Right cardiac atrium (tissue), 5 donors: ENCODE measurements around the gene STX5. TPM values are rescaled to one million over a fixed set of nuclear protein-coding genes. Genes with fewer than 3 reads are reported as not detected.

ENCODE experiments used
- ATAC-seq, 2 donors: fragments of 200-7000 bp; cut with Tn5 transposase; one replicate each; pipeline versions ENCODE4 v1.8.0 to v1.9.1; 2020; ENCODE audit warnings: moderate library complexity in 2 of 2, mild to moderate bottlenecking in 1 of 2
- DNase-seq, 3 donors: peaks; one replicate each; pipeline ENCODE4 v3.0.0-alpha.2; 2020
- H3K27ac ChIP-seq: one replicate; pipeline ENCODE4 v1.5.1; 2013; ENCODE audit warnings: mild to moderate bottlenecking, low read length, control low read depth, moderate library complexity
- H3K27me3 ChIP-seq: one replicate; pipeline ENCODE4 v1.6.1; 2013; ENCODE audit not compliant: control insufficient read depth, insufficient read depth
- H3K4me1 ChIP-seq: one replicate; pipeline ENCODE4 v1.6.1; 2013; ENCODE audit warnings: low read length; ENCODE audit not compliant: control insufficient read depth, insufficient read depth
- H3K4me3 ChIP-seq: one replicate; pipeline ENCODE4 v1.5.1; 2013; ENCODE audit warnings: low read length, control low read depth
- H3K9me3 ChIP-seq: one replicate; pipeline ENCODE4 v1.6.1; 2013; ENCODE audit warnings: low read length; ENCODE audit not compliant: control insufficient read depth
- WGBS: extraction: QIAGEN DNeasy Blood & Tissue Kit; methylation state at CpG from one replicate; pipeline ENCODE4 v1.1.7; 2013; 5-methylcytosine and 5-hydroxymethylcytosine counted together
- intact Hi-C, 4 donors: fragments of 100-400 bp; cut with DNase I; formaldehyde crosslinking; loops; one replicate each; pipeline versions ENCODE4 v1.11.0 to v1.14.0; 2022 to 2023
- polyA plus RNA-seq: library from polyadenylated mRNA; stranded (reverse); fragments of 200-250 nt; gene quantifications from one replicate; pipeline ENCODE4 v1.2.3, GENCODE V29; 2013
- total RNA-seq, 4 donors: library from RNA; stranded (reverse); fragmentation: NEBNext Ultra II Directional; extraction: Animal tissue kit (Norgen Biotek cat#: 25700); gene quantifications; one replicate each; pipeline ENCODE4 v1.2.1, GENCODE V29; 2021
- donor health status: healthy with polysubstance abuse.
- donor health status: DM: no; HTN: yes; CAD: no.
- donor health status: DM: no; HTN: no; CAD: no.
- donor health status: DM: no; HTN: yes; CAD: no; lungs with severe emphysema.
- donor health status: DM: yes; HTN: yes; CAD: no.

STX5 gene
- total and polyA plus RNA-seq, 5 donors, result 14.4 to 27.8 (median 21.5) TPM

DNA sequence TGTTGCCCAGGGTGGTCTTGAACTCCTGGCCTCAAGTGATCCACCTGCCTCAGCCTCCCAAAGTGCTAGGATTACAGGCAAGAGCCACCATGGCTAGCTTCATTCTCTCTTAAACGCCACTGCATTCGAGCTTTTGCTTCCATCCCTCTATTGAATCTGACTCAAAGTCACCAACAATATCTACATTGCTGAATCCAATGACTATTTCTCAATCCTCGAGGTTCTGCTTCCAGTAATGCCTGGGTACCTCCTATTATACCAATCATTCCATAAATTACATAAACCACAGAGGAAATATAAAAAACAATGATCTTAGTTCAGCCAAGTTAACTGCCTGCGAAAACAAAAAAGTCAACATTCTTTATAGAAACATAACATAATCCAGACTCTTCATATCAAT is 14.7 kb downstream of the STX5 start:
- WGBS, result 89% methylated on average over 4 of the region's 4 CpGs
- H3K4me1 ChIP-seq, result no peaks in the 10 kb centered on the region
- H3K9me3 ChIP-seq, result no peaks in the 10 kb centered on the region
- intact Hi-C loops, result no loop called here
- ATAC-seq (no peak), DNase-seq (no peak)
- H3K27me3 ChIP-seq, result no peaks in the 10 kb centered on the region
- H3K27ac ChIP-seq, result no peak overlapping the region
- H3K4me3 ChIP-seq, result no peak overlapping the region

- Histone ChIP-seq H3K27ac (no peak overlapping the region), H3K27me3 (no peaks in the 10 kb centered on the region), H3K4me1 (no peaks in the 10 kb centered on the region), H3K4me3 (no peak overlapping the region), H3K9me3 (no peaks in the 10 kb centered on the region)
- intact Hi-C loops, result no loop called here
- DNase-seq, result no peak
- no peak for ATAC-seq
- 85% methylated on average over 8 of the region's 8 CpGs for WGBS
Observed at GRCh38 chr11:62816557-62816956, 15.3 kb downstream of the STX5 start.

GRCh38 chr11:62811659-62812058 is 20.2 kb downstream of the STX5 start:
- 77% methylated on average over 2 of the region's 2 CpGs for WGBS
- no peak overlapping the region for H3K27ac ChIP-seq
- DNase-seq (no peak), ATAC-seq (no peak)
- no peaks in the 10 kb centered on the region for H3K27me3 ChIP-seq
- no peaks in the 10 kb centered on the region for H3K9me3 ChIP-seq
- intact Hi-C loops, result no loop called here
- H3K4me3 ChIP-seq, result no peak overlapping the region
- H3K4me1 ChIP-seq, result no peaks in the 10 kb centered on the region

DNA sequence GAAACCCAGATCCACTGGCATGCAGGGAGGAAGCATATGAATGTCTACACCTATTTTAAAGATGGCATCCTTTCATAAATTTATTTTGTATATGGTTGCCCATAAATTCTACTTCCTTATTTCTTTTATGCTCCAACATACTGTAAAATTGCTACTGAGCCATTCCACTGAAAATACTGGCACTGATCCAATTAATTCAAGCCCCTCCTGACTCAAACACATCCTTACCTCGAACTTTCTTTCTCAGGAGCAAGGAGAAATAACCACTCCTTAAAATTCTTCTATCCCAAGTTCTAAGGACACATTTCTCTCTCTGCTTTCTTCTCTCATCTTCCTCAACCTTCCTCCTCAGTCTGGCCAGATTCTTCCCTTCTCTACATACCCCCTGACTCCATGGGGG is 21.1 kb downstream of the STX5 start:
- intact Hi-C loops, result no loop called here
- DNase-seq (peak in 1 of 3 donors; percentile 1), ATAC-seq (no peak)
- Histone ChIP-seq H3K4me1 (peaks cover 3% of the 10 kb centered on the region), H3K9me3 (no peaks in the 10 kb centered on the region), H3K27ac (no peak overlapping the region), H3K27me3 (no peaks in the 10 kb centered on the region), H3K4me3 (no peak overlapping the region)
- 29% methylated on average over 1 of the region's 1 CpG for WGBS

DNA sequence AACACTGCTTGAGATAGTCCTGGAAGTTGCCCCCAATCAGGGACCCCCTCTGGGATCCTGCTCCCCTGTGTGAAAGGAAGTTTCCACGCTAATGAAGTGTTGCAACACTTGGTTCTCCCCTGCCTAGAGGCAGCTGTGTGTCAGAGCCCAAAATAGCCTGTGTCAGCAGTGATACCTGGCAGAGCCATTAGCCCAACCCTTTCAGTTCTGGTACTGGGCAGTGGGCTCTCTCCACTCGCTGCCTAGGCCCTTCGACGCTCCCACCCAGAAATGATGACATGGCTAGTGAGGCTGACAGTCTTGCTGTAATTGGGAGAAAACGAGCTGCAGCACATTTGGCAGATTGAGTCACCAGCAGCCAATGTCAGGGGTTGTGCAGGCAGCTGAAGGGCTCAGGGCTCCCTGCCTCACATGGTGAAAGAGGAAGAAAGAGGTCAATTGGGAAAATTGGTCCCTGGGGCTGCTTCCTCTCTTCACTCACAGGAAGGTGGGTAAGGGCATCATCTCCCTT is 25.2 kb downstream of the STX5 start:
- 47% methylated on average over 5 of the region's 5 CpGs for WGBS
- Histone ChIP-seq H3K27me3 (no peaks in the 10 kb centered on the region), H3K4me3 (no peak overlapping the region), H3K27ac (peak overlapping the region; percentile 95), H3K9me3 (no peaks in the 10 kb centered on the region), H3K4me1 (peaks cover 3% of the 10 kb centered on the region)
- intact Hi-C loops, result no loop called here
- DNase-seq, result peak in 1 of 3 donors; percentile 24
- ATAC-seq, result peak; percentile 42 to 46

DNA sequence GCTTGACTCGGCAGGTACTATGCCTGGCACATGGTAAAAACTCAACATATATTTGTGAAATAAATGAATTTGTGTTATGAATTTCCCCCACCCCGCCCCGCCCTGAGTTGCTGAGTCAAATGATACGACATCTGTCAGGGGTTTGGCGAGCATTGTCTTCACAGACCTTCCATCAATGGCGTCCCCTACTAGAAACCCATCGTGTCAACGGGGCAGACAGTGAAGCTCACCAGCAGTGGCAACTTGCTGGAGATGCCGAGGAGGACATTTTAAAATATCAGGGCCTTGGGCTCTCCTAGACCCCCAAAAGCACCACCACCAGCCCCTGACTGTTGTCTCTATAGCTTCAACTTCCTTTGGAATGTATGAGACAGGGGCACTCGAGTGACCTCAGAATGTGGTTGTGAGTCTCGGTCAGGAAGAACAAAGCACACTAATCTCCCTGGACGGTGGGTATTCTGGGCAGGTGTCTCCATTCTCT is 25.9 kb downstream of the STX5 start:
- peak overlapping the region; percentile 95 for H3K27ac ChIP-seq
- H3K4me3 ChIP-seq, result peak overlapping the region; percentile 79
- H3K27me3 ChIP-seq, result no peaks in the 10 kb centered on the region
- WGBS, result 23% methylated on average over 12 of the region's 12 CpGs
- intact Hi-C loops, result no loop called here
- ATAC-seq (peak in 1 of 2 donors; percentile 7), DNase-seq (peak in 1 of 3 donors; percentile 44)
- no peaks in the 10 kb centered on the region for H3K9me3 ChIP-seq
- H3K4me1 ChIP-seq, result peaks cover 3% of the 10 kb centered on the region

- under 1% methylated on average over 77 of the region's 77 CpGs for WGBS
- peak; percentile 94 to 98 (median 98) for DNase-seq
- intact Hi-C loops, result no loop called here
- H3K27me3 ChIP-seq, result no peaks in the 10 kb centered on the region
- H3K4me1 ChIP-seq, result peaks cover 3% of the 10 kb centered on the region
- H3K27ac ChIP-seq, result peak within 1 kb of the TSS; percentile 95
- no peaks in the 10 kb centered on the region for H3K9me3 ChIP-seq
- H3K4me3 ChIP-seq, result peak within 1 kb of the TSS; percentile 79
- ATAC-seq, result peak; percentile 94 to 95
Observed at GRCh38 chr11:62805076-62805892, 26.6 kb downstream of the STX5 start, which contains the start of gene NXF1. TSS of gene NXF1 (minus strand) at chr11:62805440. CDS start at chr11:62805356, 84 bp downstream.

DNA sequence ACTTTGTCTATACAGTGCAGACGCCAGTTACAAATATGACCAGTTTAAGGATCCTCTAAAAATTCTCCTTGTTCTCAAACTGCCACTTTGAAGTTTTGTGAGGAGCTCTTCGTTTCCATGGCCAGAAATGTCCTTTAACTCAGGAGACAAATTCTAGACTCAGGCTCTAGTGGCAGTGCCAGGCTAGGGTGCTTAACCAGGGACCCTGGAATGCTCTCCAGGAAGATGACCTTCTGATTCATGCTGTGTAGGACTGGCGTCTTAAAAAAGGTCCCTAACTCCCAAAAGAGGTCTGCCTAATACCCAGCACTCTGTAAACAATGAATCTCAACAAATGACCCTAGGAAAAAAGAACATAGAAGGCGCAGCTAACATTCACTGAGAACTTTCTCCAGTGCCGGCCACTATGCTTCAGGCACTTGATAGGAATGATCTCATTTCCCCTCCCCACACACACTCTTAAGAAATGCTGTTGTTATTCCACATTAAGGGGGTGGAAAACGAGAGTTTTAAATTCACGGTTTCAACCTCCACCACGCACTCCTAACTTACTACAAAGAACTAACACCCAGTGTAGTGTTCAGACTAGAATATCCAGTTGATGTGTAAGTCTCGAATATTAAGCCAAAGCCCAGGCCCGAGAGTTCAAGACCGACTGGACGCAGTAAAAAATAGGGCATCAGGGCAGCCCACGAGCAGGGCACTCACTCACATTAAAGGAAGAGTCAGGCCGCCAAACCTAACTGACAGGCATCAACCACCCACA is 27.4 kb downstream of the STX5 start:
- peak in 1 of 2 donors; percentile 1 for ATAC-seq
- H3K9me3 ChIP-seq, result no peaks in the 10 kb centered on the region
- H3K27me3 ChIP-seq, result no peaks in the 10 kb centered on the region
- WGBS, result 2% methylated on average over 14 of the region's 14 CpGs
- H3K27ac ChIP-seq, result peak overlapping the region; percentile 91
- peak overlapping the region; percentile 79 for H3K4me3 ChIP-seq
- DNase-seq, result peak in 1 of 3 donors; percentile 7
- intact Hi-C loops, result loop anchor here in 1 of 4 donors (5.0 kb wide), 1 partner anchor 33 kb away; the partner anchor contains the start of gene WDR74
- H3K4me1 ChIP-seq, result peaks cover 3% of the 10 kb centered on the region

DNA sequence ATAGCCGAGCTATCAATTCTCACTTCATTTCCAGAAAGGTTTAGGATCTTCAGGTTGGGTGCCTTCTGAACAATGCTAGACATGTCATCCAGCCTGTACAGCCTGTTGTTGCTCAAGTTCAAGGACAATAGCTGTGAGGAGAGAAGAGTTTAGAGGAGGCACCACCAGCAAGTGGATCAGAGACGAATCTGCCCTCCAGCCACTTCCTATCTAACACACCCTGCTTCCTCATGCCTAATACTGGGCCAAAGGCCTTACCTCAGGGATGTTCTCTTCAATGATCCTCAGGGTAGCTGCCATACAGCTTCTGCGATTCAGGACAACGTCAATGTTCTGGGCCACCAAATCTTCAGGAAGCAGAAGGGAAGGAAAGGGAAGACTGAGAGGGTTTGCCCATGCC is 30.8 kb downstream of the STX5 start:
- Histone ChIP-seq H3K27ac (no peak overlapping the region), H3K4me1 (peaks cover 2% of the 10 kb centered on the region), H3K27me3 (no peaks in the 10 kb centered on the region), H3K4me3 (no peak overlapping the region), H3K9me3 (no peaks in the 10 kb centered on the region)
- 81% methylated on average over 4 of the region's 4 CpGs for WGBS
- ATAC-seq (no peak), DNase-seq (peak in 1 of 3 donors; percentile 12)
- intact Hi-C loops, result loop anchor here in 1 of 4 donors (5.0 kb wide), 1 partner anchor 36 kb away; the partner anchor contains the start of gene WDR74

- H3K9me3 ChIP-seq, result no peaks in the 10 kb centered on the region
- DNase-seq (peak in 1 of 3 donors; percentile 54), ATAC-seq (no peak)
- no peaks in the 10 kb centered on the region for H3K27me3 ChIP-seq
- WGBS, result 91% methylated on average over 10 of the region's 10 CpGs
- intact Hi-C loops, result no loop called here
- no peak overlapping the region for H3K4me3 ChIP-seq
- H3K27ac ChIP-seq, result no peak overlapping the region
- no peaks in the 10 kb centered on the region for H3K4me1 ChIP-seq
Observed at GRCh38 chr11:62799486-62799885, 32.4 kb downstream of the STX5 start.
